ENCODE results near the gene PIEZO1.
"Not testable (repeated sequence)": the region's sequence is repeated elsewhere in the genome, so short reads cannot be mapped to it uniquely, and the experiment has no call there.

The PIEZO1 gene

GRCh38 chr16:88785106-88785924 lies at the start of gene PIEZO1:
PIEZO1 (minus strand) TSS chr16:88785220; CDS start chr16:88784964, 256 bp downstream.
- DNase-seq (ENCODE audit: low read depth): no peak

GRCh38 chr16:88834670-88835069 lies 49.6 kb upstream of the PIEZO1 start:
- DNase-seq (ENCODE audit: low read depth): no peak

- DNase-seq (ENCODE audit: low read depth): no peak
Observed at GRCh38 chr16:88833086-88833485, 48.1 kb upstream of the PIEZO1 start.

- DNase-seq (ENCODE audit: low read depth): no peak
Observed at GRCh38 chr16:88831838-88832237, 46.8 kb upstream of the PIEZO1 start.

- DNase-seq (ENCODE audit: low read depth): no peak
Observed at GRCh38 chr16:88830783-88831182, 45.8 kb upstream of the PIEZO1 start.

- no peak for DNase-seq (ENCODE audit: low read depth)
Observed at GRCh38 chr16:88830258-88830657, 45.2 kb upstream of the PIEZO1 start.

GRCh38 chr16:88828711-88829110 lies 43.7 kb upstream of the PIEZO1 start:
- DNase-seq (ENCODE audit: low read depth): no peak

- DNase-seq (ENCODE audit: low read depth): no peak
Observed at GRCh38 chr16:88827727-88828126, 42.7 kb upstream of the PIEZO1 start.

GRCh38 chr16:88826070-88826840 lies 41.2 kb upstream of the PIEZO1 start:
- no peak for DNase-seq (ENCODE audit: low read depth)

- DNase-seq (ENCODE audit: low read depth): no peak
Observed at GRCh38 chr16:88825146-88825545, 40.1 kb upstream of the PIEZO1 start.

GRCh38 chr16:88824256-88825077 lies 39.4 kb upstream of the PIEZO1 start:
- DNase-seq (ENCODE audit: low read depth): no peak

GRCh38 chr16:88823646-88824045 lies 38.6 kb upstream of the PIEZO1 start:
- not testable (repeated sequence) for DNase-seq (ENCODE audit: low read depth)

GRCh38 chr16:88822281-88823040 lies 37.4 kb upstream of the PIEZO1 start:
- no peak for DNase-seq (ENCODE audit: low read depth)

GRCh38 chr16:88821168-88821850 lies 36.3 kb upstream of the PIEZO1 start:
- no peak for DNase-seq (ENCODE audit: low read depth)

- DNase-seq (ENCODE audit: low read depth): no peak
Observed at GRCh38 chr16:88820385-88821025, 35.5 kb upstream of the PIEZO1 start.

- no peak for DNase-seq (ENCODE audit: low read depth)
Observed at GRCh38 chr16:88819126-88819525, 34.1 kb upstream of the PIEZO1 start.

- DNase-seq (ENCODE audit: low read depth): no peak
Observed at GRCh38 chr16:88818575-88818874, 33.5 kb upstream of the PIEZO1 start.

- DNase-seq (ENCODE audit: low read depth): no peak
Observed at GRCh38 chr16:88817785-88818574, 33.0 kb upstream of the PIEZO1 start.

GRCh38 chr16:88816736-88817535 lies 31.9 kb upstream of the PIEZO1 start:
- no peak for DNase-seq (ENCODE audit: low read depth)
